Measurements from ENCODE around the gene SYNGR1. TPM values are rescaled to one million over a fixed set of nuclear protein-coding genes. Genes with fewer than 3 reads are reported as not detected.

Gene SYNGR1
- total and polyA plus RNA-seq, 12 donors = 29.8 to 85.8 (median 41.6) TPM

DNA sequence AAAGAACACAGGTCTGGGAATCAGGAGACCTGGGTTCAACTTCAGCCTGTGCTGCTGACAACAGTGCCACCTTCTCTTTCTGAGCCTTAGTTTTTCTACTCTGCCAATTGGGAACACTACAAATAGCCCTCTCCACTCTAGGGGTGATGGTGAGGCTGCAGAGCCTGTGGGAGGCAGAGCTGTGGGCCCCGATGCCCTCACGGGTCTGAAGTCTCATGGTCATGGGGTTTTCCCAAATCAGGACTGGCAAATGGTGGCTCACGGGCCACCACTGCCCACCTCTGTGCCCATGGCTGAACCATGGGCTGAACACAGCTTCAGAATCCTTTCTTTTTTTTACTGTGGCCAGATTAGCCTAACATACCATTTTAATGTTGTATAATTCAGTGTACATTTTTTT is 19.8 kb downstream of the SYNGR1 start:
- intact Hi-C loops (cut with DNase I) = no loop called here
- 87 to 94% methylated on average over 3 of the region's 3 CpGs for WGBS, 2 donors
- ATAC-seq = no peak

DNA sequence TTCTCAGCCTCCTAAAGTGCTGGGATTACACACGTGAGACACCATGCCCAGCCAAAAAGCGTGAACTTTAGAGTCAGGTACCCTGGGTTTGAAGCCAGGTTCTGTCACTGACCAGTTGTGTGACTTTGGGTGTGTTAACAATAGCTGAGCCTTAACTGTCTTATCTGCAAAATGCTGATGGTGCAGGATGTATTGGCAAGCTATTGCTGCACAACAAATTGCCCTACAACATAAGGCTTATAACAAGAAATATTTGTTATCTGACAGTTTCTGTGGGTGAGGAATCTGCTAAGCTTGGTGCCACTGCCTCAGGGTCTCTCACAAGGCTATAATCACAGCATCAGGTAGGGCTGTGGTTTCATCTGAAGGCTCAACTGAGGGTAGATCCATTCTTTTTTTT is 21.9 kb downstream of the SYNGR1 start:
- no peaks in the 10 kb centered on the region for H3K27me3 ChIP-seq
- TF ChIP-seq, protein P1, sequence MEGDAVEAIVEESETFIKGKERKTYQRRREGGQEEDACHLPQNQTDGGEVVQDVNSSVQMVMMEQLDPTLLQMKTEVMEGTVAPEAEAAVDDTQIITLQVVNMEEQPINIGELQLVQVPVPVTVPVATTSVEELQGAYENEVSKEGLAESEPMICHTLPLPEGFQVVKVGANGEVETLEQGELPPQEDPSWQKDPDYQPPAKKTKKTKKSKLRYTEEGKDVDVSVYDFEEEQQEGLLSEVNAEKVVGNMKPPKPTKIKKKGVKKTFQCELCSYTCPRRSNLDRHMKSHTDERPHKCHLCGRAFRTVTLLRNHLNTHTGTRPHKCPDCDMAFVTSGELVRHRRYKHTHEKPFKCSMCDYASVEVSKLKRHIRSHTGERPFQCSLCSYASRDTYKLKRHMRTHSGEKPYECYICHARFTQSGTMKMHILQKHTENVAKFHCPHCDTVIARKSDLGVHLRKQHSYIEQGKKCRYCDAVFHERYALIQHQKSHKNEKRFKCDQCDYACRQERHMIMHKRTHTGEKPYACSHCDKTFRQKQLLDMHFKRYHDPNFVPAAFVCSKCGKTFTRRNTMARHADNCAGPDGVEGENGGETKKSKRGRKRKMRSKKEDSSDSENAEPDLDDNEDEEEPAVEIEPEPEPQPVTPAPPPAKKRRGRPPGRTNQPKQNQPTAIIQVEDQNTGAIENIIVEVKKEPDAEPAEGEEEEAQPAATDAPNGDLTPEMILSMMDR (IDR thresholded peaks at IDR 0.05) = no peak
- peaks cover 0 to 16% (median 5%) of the 10 kb centered on the region in 11 donors for H3K9me3 ChIP-seq
- peaks cover 0 to 22% (median 0%) of the 10 kb centered on the region in 9 donors for H3K36me3 ChIP-seq
- no peak overlapping the region for H3K4me3 ChIP-seq
- DNase-seq (no peak), ATAC-seq (no peak)
- no peak overlapping the region for H3K27ac ChIP-seq
- WGBS, 2 donors = 94 to 96% methylated on average over 2 of the region's 2 CpGs
- intact Hi-C loops (cut with DNase I) = no loop called here
- H3K4me1 ChIP-seq = peaks cover 0 to 10% (median 0%) of the 10 kb centered on the region in 9 donors

More for the DNA sequence above, 19.8 kb downstream of the SYNGR1 start:
- no peak for DNase-seq
- peaks cover 0 to 19% (median 2%) of the 10 kb centered on the region in 9 donors for H3K4me1 ChIP-seq
- no peak overlapping the region for H3K27ac ChIP-seq
- peaks cover 0 to 5% (median 0%) of the 10 kb centered on the region in 9 donors for H3K36me3 ChIP-seq
- no peak overlapping the region for H3K4me3 ChIP-seq
- TF ChIP-seq, protein P1 (IDR thresholded peaks at IDR 0.05) = no peak
- H3K27me3 ChIP-seq = no peaks in the 10 kb centered on the region
- peaks cover 0 to 16% (median 5%) of the 10 kb centered on the region in 11 donors for H3K9me3 ChIP-seq

DNA sequence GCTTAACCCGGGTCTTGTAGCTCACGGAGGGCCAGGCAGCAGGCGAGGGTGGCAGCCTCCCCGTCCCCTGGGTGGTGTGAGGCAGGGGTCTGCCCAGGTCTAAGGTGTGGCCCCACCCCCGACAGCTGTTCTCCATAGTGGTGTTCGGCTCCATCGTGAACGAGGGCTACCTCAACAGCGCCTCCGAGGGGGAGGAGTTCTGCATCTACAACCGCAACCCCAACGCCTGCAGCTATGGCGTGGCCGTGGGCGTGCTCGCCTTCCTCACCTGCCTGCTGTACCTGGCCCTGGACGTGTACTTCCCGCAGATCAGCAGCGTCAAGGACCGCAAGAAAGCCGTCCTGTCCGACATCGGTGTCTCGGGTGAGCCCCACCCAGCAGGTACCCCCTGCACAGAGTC is 24.4 kb downstream of the SYNGR1 start:
- intact Hi-C loops (cut with DNase I) = no loop called here
- no peaks in the 10 kb centered on the region for H3K4me1 ChIP-seq

DNA sequence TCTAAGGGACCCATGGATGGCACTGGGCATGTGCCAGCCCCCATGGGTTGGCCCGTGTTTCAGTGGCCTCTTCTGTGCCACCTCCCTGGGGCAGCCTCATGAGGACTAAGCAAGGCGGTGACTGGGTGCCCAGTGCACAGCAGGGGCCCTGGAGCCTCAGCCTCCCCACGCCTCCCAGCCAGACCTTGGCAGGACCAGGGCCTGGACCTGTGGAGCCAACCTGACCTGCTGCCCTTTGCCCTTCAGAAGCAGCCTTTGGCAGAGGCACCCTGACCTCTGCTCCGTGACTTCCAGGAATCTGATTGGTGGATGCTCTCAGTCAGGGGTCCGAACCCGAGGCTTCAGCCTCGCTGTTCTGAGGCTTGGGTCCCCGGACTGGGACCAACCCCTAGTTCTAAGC is 25.0 kb downstream of the SYNGR1 start:
- peaks cover 0 to 16% (median 5%) of the 10 kb centered on the region in 11 donors for H3K9me3 ChIP-seq
- intact Hi-C loops (cut with DNase I) = no loop called here
- TF ChIP-seq, protein P1 (IDR thresholded peaks at IDR 0.05) = no peak
- peaks cover 0 to 40% (median 0%) of the 10 kb centered on the region in 9 donors for H3K36me3 ChIP-seq
- WGBS, 2 donors = 95 to 96% methylated on average over 8 of the region's 8 CpGs
- no peaks in the 10 kb centered on the region for H3K27me3 ChIP-seq
- ATAC-seq (no peak), DNase-seq (no peak)
- no peaks in the 10 kb centered on the region for H3K4me1 ChIP-seq
- no peak overlapping the region for H3K4me3 ChIP-seq
- H3K27ac ChIP-seq = no peak overlapping the region

More for the DNA sequence above, 24.4 kb downstream of the SYNGR1 start:
- TF ChIP-seq, protein P1 (IDR thresholded peaks at IDR 0.05) = no peak
- H3K27ac ChIP-seq = no peak overlapping the region
- H3K36me3 ChIP-seq = peaks cover 0 to 40% (median 0%) of the 10 kb centered on the region in 9 donors
- no peak overlapping the region for H3K4me3 ChIP-seq
- WGBS, 2 donors = 90 to 92% methylated on average over 24 of the region's 24 CpGs
- H3K27me3 ChIP-seq = no peaks in the 10 kb centered on the region
- peaks cover 0 to 16% (median 5%) of the 10 kb centered on the region in 11 donors for H3K9me3 ChIP-seq
- no peak for DNase-seq
- ATAC-seq = peak in 1 of 8 donors; percentile 31

Data from heart right ventricle (tissue), 16 donors.